ENCODE measurements around the gene CD300LF.

Gene CD300LF
- 8.9 to 68.7 (median 40.4) reads per million in 17 experiments for total RNA-seq

GRCh38 chr17:74712756-74713155 is at the start of gene CD300LF:
CD300LF (minus strand) TSS chr17:74712923; CDS start chr17:74712866, 57 bp downstream.
- peak; percentile 88 to 94 (median 92) for DNase-seq

- no peak for DNase-seq
Measured at GRCh38 chr17:74761931-74762330, 49.2 kb upstream of the CD300LF start.

- DNase-seq, result no peak
Measured at GRCh38 chr17:74761419-74761818, 48.7 kb upstream of the CD300LF start.

GRCh38 chr17:74760404-74761105 is 47.8 kb upstream of the CD300LF start:
- no peak for DNase-seq

- DNase-seq, result no peak
Measured at GRCh38 chr17:74759941-74760340, 47.2 kb upstream of the CD300LF start.

- peak in 1 of 4 experiments; percentile 26 for DNase-seq
Measured at GRCh38 chr17:74759243-74759801, 46.6 kb upstream of the CD300LF start.

- DNase-seq, result peak in 3 of 4 experiments; percentile 34 to 46 (median 37)
Measured at GRCh38 chr17:74758848-74759168, 46.1 kb upstream of the CD300LF start.

- DNase-seq, result peak in 2 of 4 experiments; percentile 49 to 66
Measured at GRCh38 chr17:74757931-74758847, 45.5 kb upstream of the CD300LF start.

- peak in 1 of 4 experiments; percentile 39 for DNase-seq
Measured at GRCh38 chr17:74757502-74757901, 44.8 kb upstream of the CD300LF start.

GRCh38 chr17:74756891-74757290 is 44.2 kb upstream of the CD300LF start:
- no peak for DNase-seq

GRCh38 chr17:74755533-74755932 is 42.8 kb upstream of the CD300LF start:
- DNase-seq, result no peak

GRCh38 chr17:74754832-74755231 is 42.1 kb upstream of the CD300LF start:
- DNase-seq, result no peak

- no peak for DNase-seq
Measured at GRCh38 chr17:74752822-74753401, 40.2 kb upstream of the CD300LF start.

GRCh38 chr17:74752415-74752814 is 39.7 kb upstream of the CD300LF start:
- DNase-seq, result no peak

- peak in 1 of 4 experiments; percentile 34 for DNase-seq
Measured at GRCh38 chr17:74750327-74751069, 37.8 kb upstream of the CD300LF start.

GRCh38 chr17:74750039-74750326 is 37.3 kb upstream of the CD300LF start:
- DNase-seq, result no peak

GRCh38 chr17:74749279-74750038 is 36.7 kb upstream of the CD300LF start:
- DNase-seq, result peak in 2 of 4 experiments; percentile 36 to 51

GRCh38 chr17:74748529-74749278 is 36.0 kb upstream of the CD300LF start, which contains the start of gene NHERF1:
NHERF1 (plus strand) TSS chr17:74748628; CDS start chr17:74748847, 219 bp downstream.
- DNase-seq, result peak; percentile 97 to 99 (median 98)

- DNase-seq, result no peak
Measured at GRCh38 chr17:74748279-74748528, 35.5 kb upstream of the CD300LF start.

GRCh38 chr17:74746922-74747321 is 34.2 kb upstream of the CD300LF start:
- DNase-seq, result peak; percentile 79 to 90 (median 88)

- DNase-seq, result no peak
Measured at GRCh38 chr17:74746376-74746775, 33.7 kb upstream of the CD300LF start.
